ENCODE measurements around the gene CBFB.

- no peak for TF ChIP-seq CTCF (optimal IDR thresholded peaks at IDR 0.05 in 1 of 3, IDR thresholded peaks at IDR 0.05 in 1 of 3, conservative IDR thresholded peaks at IDR 0.05 in 1 of 3; ENCODE audit: extremely low read depth in 1 of 3, insufficient read depth in 2 of 3, low read length in 3 of 3)
- peak; percentile 29 for TF ChIP-seq EZH2 (IDR thresholded peaks at IDR 0.05; ENCODE audit: low read length)
Observed at GRCh38 chr16:67013233-67013822, 15.6 kb upstream of the CBFB start.
